Activated CD8-positive, alpha-beta T cell treated with anti-CD3 and anti-CD28 coated beads for 36 hours (primary cell): ENCODE results near the gene CDC20. TPM values are rescaled to one million over a fixed set of nuclear protein-coding genes. Genes with fewer than 3 reads are reported as not detected.
A peak's percentile ranks its signal among the peaks of the same experiment; 100 is the strongest.

Source experiments
- ATAC-seq: fragments of 200-7000 bp; cut with Tn5 transposase; one replicate; pipeline ENCODE4 v1.10.0; 2021; ENCODE audit warnings: mild to moderate bottlenecking, moderate library complexity
- CTCF ChIA-PET: fragments of 350-600 bp; sonication (Branson Sonifier 250); formaldehyde crosslinking; loops from one replicate; lab custom pipeline; 2021; ENCODE audit warnings: antibody characterized with exemption; lab: Charles Lee
- POLR2A ChIA-PET: fragments of 350-600 bp; sonication (Branson Sonifier 250); formaldehyde crosslinking; loops from one replicate; lab custom pipeline; 2021; ENCODE audit warnings: antibody characterized with exemption; lab: Charles Lee
- DNase-seq: peaks from one replicate; pipeline ENCODE4 v3.0.0-alpha.2; 2020
- H3K27ac Mint-ChIP-seq: one replicate; pipeline ENCODE4 v1.8.0; 2021; ENCODE audit warnings: mild to moderate bottlenecking, mixed read lengths
- H3K27me3 Mint-ChIP-seq: one replicate; pipeline ENCODE4 v1.8.0; 2021; ENCODE audit warnings: mixed read lengths
- H3K36me3 Mint-ChIP-seq: one replicate; pipeline ENCODE4 v1.8.0; 2021; ENCODE audit warnings: low read depth, mixed read lengths
- H3K4me1 Mint-ChIP-seq: one replicate; pipeline ENCODE4 v1.8.0; 2021; ENCODE audit warnings: low read depth, mixed read lengths
- H3K4me3 Mint-ChIP-seq: one replicate; pipeline ENCODE4 v1.8.0; 2021; ENCODE audit warnings: mild to moderate bottlenecking, moderate library complexity, mixed read lengths
- H3K9me3 Mint-ChIP-seq: one replicate; pipeline ENCODE4 v1.8.0; 2021; ENCODE audit warnings: mixed read lengths
- CTCF ChIP-seq: fragments of 200-600 bp; IDR thresholded peaks from one replicate; pipeline ENCODE4 v1.8.0; 2022; ENCODE audit warnings: antibody characterized with exemption, mild to moderate bottlenecking
- intact Hi-C: fragments of 100-400 bp; cut with micrococcal nuclease; formaldehyde crosslinking; loops from one replicate; pipeline ENCODE4 v1.10.0; 2022
- total RNA-seq, 2 experiments: library from RNA; stranded (reverse); gene quantifications; one replicate each; pipeline ENCODE4 v1.2.3, GENCODE V29; 2021

The CDC20 gene
- total RNA-seq, 2 experiments from 2014 or later, result 160 to 167 TPM

- ATAC-seq, result no peak
- Mint-ChIP-seq H3K9me3 (no peaks in the 10 kb centered on the region), H3K27me3 (no peaks in the 10 kb centered on the region), H3K27ac (no peak overlapping the region), H3K4me1 (peaks cover 8% of the 10 kb centered on the region), H3K4me3 (no peak overlapping the region), H3K36me3 (peaks cover 8% of the 10 kb centered on the region)
- CTCF ChIA-PET, result no interaction called here
- POLR2A ChIA-PET, result no interaction called here
- intact Hi-C loops, result no loop called here
- no peak for DNase-seq
- TF ChIP-seq CTCF, result no peak
These were observed 3.8 kb upstream of the CDC20 start for GRCh38 chr1:43354936-43355335.

DNA sequence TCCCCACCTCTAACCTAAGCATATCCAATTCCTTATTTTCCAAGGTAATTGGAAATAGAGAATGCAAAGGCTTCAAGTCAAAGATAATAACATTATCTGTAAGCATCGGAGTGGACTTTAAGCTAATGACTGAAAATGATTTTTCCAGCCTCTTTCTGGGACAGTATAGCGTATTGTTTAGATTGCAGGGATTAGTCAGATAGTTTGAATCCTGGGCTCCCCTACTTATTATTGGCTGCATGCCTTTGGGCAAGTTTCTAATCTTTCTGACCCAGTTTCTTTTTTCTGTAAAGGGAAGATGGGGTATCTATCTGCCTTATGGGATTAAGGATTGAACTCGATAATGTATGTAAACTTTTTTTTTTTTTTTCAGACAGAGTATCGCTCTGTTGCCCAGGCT lies 1.5 kb upstream of the CDC20 start:
- Mint-ChIP-seq H3K27me3 (no peaks in the 10 kb centered on the region), H3K9me3 (no peaks in the 10 kb centered on the region), H3K27ac (no peak overlapping the region), H3K4me3 (peak overlapping the region; percentile 95), H3K4me1 (peaks cover 26% of the 10 kb centered on the region), H3K36me3 (peaks cover 32% of the 10 kb centered on the region)
- ChIA-PET CTCF (interaction anchor here (0.9 to 2.5 kb wide), 5 partner anchors 12 to 130 kb away, joined by 3 to 7 read pairs (median 5); no protein-coding TSS in a partner anchor), POLR2A (no interaction called here)
- intact Hi-C loops, result no loop called here
- TF ChIP-seq CTCF, result no peak
- DNase-seq (no peak), ATAC-seq (no peak)

DNA sequence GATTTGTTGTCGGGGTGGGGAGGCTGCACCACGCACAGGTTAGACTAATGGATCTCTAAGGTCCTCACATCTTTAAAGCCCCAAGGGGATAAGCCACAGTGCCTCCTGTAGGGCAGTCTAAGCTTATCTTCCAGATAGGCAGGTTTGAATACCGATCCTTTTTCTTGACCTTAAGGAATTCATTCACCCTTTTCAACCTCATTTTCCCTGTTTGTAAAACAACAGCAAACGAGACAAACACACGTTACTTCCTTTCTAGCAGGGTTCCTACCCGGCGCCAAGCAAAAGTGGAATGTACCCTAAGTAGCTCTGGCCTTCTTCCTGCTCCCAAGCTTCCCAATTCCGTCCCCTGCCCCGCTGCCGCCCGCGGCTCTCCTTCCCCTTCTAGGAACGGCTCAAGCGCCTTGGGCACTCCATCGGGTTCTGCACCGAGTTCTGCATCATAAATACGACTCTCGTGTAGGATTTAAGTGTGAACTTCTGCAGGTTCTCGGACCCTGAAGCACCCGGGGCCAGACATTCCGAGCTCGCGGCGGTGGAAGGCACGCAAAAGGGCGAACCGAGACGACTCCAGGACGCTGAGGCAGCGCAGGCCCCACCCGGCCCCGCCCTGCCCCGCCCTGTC lies 548 bp upstream of the CDC20 start:
- DNase-seq (peak; percentile 45), ATAC-seq (peak; percentile 18)
- H3K9me3 Mint-ChIP-seq, result no peaks in the 10 kb centered on the region
- ChIA-PET CTCF (interaction anchor here (0.9 to 2.5 kb wide), 11 partner anchors 10 to 578 kb away, joined by 3 to 11 read pairs (median 4); partner anchors contain the start of genes ELOVL1, MED8 and SZT2), POLR2A (interaction anchor here (0.7 to 1.6 kb wide), 6 partner anchors 9 to 864 kb away, joined by 3 to 17 read pairs (median 3); partner anchors contain the start of gene ELOVL1)
- H3K4me1 Mint-ChIP-seq, result peaks cover 32% of the 10 kb centered on the region
- TF ChIP-seq CTCF, result peak; percentile 25
- peaks cover 40% of the 10 kb centered on the region for H3K36me3 Mint-ChIP-seq
- H3K27me3 Mint-ChIP-seq, result no peaks in the 10 kb centered on the region
- intact Hi-C loops, result no loop called here
- peak overlapping the region; percentile 87 for H3K27ac Mint-ChIP-seq
- H3K4me3 Mint-ChIP-seq, result peak overlapping the region; percentile 95

GRCh38 chr1:43359696-43360095 lies 915 bp downstream of the CDC20 start:
- Mint-ChIP-seq H3K4me1 (peaks cover 32% of the 10 kb centered on the region), H3K27ac (peak overlapping the region; percentile 71), H3K9me3 (no peaks in the 10 kb centered on the region), H3K27me3 (no peaks in the 10 kb centered on the region), H3K4me3 (peak overlapping the region; percentile 95), H3K36me3 (peaks cover 53% of the 10 kb centered on the region)
- no peak for ATAC-seq
- no peak for TF ChIP-seq CTCF
- intact Hi-C loops, result no loop called here
- no peak for DNase-seq
- CTCF ChIA-PET, result interaction anchor here (2.0 kb wide), 2 partner anchors 8 to 30 kb away, joined by 10 to 11 read pairs; partner anchors contain the start of genes ELOVL1, MED8 and SZT2
- POLR2A ChIA-PET, result no interaction called here

- intact Hi-C loops, result no loop called here
- Mint-ChIP-seq H3K9me3 (no peaks in the 10 kb centered on the region), H3K27ac (peak overlapping the region; percentile 71), H3K27me3 (no peaks in the 10 kb centered on the region), H3K36me3 (peaks cover 62% of the 10 kb centered on the region), H3K4me3 (peak overlapping the region; percentile 95), H3K4me1 (peaks cover 39% of the 10 kb centered on the region)
- ATAC-seq (no peak), DNase-seq (no peak)
- TF ChIP-seq CTCF, result no peak
- ChIA-PET POLR2A (interaction anchor here (1.0 kb wide), 1 partner anchor 29 kb away, joined by 3 read pairs; the partner anchor contains the start of gene MED8), CTCF (no interaction called here)
These were observed 1.8 kb downstream of the CDC20 start for GRCh38 chr1:43360616-43361015.
